DLD1 (cell line): ENCODE measurements around the gene ZDHHC17.
"Not testable (repeated sequence)": the region's sequence is repeated elsewhere in the genome, so short reads cannot be mapped to it uniquely, and the experiment has no call there.

Experiments
- in situ Hi-C: cut with HindIII; loops from 2 replicates; pipeline ENCODE4 v1.10.0; 2017; ENCODE audit warnings: low sequenced_read_pairs

Gene ZDHHC17

DNA sequence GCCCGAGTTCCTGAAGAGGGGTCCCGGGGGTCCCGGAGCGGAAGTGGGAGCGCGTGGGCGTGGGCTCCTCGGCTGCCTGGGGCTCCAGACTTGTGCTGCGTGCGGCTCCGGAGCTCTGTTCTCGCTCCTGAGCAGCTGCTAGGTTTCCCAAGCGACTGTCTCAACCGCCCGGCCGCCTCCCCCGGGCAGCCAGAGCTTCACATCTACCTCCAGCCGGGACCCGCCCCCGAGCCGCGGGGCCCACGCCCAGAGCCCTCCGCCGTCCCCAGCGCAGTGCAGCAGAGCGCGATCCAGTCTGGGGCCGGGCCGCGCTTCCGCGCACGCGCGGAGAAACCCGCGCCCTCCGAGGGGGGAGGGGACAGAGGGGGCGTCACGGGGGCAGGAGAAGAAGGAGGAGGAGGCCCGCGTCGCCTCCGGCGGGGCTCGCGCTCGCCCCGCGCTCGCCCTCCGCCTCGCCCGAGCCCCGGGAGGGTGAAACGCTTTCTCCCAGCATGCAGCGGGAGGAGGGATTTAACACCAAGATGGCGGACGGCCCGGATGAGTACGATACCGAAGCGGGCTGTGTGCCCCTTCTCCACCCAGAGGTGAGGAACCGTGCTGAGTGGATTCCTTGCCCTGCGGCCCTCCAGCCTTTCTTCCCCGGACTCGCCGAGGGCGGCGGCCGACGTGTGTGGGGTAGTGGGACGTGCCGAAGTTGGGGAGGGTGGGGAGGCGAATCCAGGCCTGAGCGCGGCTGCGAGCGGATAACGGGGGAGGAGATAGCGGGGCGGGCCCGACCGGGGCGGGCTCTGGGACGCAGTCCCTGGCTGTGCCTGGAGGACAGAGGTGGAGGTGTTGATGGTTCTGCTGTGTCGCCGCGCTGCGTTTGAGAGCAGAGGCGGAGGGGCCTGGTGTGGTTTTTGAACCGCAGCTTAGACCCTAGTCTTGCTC, at the start of gene ZDHHC17:
ZDHHC17 (plus strand) TSS at position 370 of the 930 bp plus-strand sequence; CDS start at position 492, 122 bp downstream.
- in situ Hi-C loops, result no loop called here

DNA sequence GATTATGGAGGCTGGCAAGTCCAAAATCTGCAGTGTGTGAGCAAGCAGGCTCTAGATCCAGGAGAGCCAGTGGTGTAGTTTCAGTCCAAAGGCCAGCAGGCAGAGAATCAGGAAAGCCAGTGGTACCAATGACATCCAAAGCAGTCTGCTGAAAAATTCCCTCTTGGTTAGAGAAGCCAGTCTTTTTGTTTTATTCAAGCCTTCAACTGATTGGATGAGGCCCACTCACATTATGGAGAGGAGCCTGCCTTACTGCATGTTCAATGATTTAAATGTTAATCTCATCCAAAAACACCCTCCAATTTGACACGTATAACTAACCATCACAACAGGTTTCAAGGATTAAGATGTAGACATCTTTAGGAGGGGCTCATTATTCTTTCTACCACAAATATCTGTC, 49.5 kb upstream of the ZDHHC17 start:
- in situ Hi-C loops, result no loop called here

DNA sequence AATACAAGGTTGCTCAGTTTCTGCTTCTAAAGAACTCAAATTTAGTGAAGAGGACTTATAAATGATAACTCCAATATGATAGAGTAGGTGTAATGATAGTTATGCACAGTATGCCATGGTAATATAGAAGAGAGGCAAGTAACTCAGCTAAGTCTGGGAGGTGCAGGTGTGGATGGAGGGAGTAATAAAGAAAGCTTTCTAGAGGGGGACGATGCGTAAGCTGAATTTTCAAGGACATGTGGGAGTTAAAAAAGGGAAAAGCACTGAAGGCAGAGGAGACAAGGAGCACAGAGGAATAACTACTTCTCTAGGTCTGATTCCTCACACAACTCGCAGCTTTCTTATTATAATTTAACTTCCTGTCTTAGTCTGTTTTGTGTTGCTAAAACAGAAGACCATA, 49.1 kb upstream of the ZDHHC17 start:
- in situ Hi-C loops, result no loop called here

DNA sequence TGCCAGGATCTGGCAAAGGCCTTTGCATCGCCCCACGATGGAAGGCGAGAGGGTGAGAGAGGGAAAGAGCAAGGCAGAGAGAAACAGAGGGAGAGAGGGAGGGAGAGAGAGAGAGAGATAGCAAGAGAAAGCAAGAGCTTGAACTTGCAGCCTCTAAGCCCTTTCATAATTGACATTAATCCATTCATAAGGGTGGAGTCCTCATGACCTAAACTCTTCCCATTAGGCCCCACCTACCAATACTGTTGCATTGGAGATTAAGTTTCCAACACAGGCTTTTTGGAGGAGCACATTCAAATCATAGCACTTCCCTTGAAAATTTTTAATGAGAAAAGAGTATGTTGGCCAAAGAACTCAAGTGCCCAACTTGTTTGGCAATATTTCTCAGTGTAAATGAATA, 48.6 kb upstream of the ZDHHC17 start:
- in situ Hi-C loops, result no loop called here

DNA sequence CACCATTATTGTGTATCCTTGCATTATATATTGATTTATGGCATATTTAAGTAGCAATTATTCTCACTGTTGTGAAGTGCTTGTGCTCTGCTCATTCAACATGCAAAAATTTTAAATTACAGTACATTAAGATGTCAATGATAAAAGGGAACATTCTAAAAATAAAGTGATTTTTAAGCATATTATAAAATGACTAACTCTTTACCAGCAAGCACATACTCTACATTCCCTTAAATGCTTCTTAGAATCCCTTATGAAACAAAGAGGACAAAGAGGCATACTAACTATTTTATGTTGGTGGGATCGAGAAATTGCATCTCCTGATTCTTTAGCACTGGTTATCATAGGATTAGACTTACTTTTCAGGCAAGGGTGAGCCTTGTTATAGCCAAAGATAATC, 46.6 kb upstream of the ZDHHC17 start:
- in situ Hi-C loops, result no loop called here

GRCh38 chr12:76719171-76720041, 44.5 kb upstream of the ZDHHC17 start:
- in situ Hi-C loops, result no loop called here

DNA sequence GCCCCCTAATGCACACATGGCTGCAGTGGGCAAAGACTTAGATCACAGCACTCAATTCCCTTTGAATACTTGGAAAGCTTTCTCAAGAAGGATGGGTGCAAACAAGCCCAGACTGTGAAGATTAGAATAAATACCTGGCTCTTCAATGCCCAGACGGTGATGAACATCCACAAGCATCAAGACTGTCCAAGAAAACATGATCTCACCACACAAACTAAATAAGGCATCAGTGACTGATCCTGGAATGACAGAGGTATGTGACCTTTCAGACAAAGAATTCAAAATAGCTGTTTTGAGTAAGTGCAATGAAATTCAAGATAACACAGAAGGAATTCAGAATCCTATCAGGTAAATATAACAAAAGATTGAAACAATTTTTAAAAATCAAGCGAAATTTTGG, 43.8 kb upstream of the ZDHHC17 start:
- in situ Hi-C loops, result no loop called here

DNA sequence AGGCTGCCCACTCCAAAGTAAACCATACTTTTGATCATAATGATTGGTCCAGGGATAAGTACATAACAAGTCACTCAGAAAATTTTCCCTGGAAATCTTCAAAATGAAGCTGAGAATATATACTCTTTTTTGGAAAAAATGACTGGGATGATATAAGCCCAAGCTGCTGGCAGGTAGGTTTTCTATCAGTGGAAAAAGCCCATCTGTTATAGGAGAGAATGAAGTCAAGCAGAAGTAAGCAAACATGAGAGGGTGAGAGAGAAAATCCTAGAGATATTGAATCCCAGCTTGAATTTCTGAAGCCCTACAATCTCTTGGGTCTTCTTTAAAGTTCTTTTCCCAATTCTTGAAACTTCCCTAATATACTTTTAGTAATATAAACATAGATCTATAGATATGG, 37.3 kb upstream of the ZDHHC17 start:
- in situ Hi-C loops, result no loop called here

DNA sequence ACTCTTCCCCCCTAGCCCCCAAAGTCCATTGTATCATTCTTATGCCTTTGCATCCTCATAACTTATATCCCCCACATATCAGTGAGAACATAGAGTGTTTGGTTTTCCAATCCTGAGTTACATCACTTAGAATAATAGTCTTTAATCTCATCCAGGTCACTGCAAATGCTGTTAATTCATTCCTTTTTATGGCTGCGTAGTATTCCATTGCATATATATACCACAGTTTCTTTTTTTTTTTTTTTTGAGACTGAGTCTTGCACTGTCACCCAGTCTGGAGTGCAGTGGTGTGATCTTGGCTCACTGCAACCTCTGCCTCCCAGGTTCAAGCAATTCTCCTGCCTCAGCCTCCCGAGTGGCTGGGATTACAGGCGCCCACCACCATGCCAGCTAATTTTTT, 31.7 kb upstream of the ZDHHC17 start:
- in situ Hi-C loops, result not testable (repeated sequence)

GRCh38 chr12:76737689-76738088, 26.2 kb upstream of the ZDHHC17 start:
- in situ Hi-C loops, result not testable (repeated sequence)

- in situ Hi-C loops, result no loop called here
Observed at GRCh38 chr12:76738824-76739579, 24.9 kb upstream of the ZDHHC17 start.

GRCh38 chr12:76739896-76740295, 24.0 kb upstream of the ZDHHC17 start:
- in situ Hi-C loops, result no loop called here

GRCh38 chr12:76740501-76740900, 23.4 kb upstream of the ZDHHC17 start:
- in situ Hi-C loops, result no loop called here

- in situ Hi-C loops, result no loop called here
Observed at GRCh38 chr12:76745343-76745742, 18.6 kb upstream of the ZDHHC17 start.

DNA sequence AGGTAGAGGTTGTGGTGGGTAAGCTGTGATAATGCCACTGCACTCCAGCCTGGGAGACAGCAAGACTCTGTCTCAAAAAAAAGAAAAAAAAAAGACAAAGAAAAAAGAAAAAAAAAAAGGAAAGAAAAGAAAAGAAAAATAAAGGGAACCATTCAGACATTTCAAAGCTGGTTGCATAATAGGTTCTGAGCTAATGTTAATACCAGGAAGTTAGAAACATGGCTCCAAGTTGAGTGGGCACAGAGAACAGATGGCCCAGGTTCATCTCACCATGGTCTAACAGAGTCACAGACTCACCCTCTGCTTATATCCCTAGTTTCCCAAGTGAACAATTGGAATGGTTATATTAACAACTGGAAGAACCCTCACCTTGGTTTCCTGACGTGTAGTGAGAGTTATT, 17.4 kb upstream of the ZDHHC17 start:
- in situ Hi-C loops, result no loop called here

DNA sequence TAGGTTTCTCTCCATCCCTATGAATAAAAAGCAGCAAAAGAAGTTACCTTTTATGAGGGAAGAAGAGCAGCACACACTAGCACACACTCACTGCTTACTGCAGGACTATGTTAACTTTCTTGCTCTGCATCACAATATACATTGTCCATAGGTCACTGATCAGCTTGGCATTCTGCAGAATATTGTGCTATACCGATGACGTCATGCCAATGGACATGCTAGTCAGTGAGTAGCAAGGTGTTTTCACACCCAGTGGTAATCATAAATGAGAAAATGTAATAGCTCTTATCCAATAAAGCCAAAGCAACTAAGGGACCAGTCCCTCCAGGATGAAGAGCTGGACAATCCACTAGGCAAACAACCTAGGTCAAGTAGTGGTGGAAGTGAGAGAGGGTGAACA, 16.7 kb upstream of the ZDHHC17 start:
- in situ Hi-C loops, result no loop called here

DNA sequence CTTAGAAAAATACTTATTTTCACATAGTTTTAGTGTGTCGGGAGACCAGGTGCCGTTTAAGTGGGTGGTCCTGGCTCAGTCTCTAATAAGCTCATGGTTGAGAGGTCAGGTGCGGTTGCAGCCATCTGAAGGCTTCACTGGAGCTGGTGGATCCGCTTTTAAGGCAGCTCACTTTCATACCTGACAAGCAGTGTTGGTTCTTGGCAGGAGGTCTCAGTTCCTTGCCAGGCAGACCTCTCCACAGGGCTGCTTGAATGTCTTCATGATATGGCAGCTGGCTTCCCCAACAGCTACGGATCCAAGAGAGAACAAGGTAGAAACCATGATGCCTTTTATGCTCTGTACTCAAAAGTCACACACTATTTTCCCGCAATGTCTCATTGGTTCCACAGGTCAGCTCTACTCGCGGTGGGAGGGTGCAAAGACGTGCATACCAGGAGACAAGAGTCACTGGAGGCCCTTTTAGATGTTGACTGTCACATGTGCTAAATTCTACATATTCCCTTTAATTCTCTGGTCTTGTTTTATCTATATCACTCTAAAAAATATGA, 8.0 kb upstream of the ZDHHC17 start:
- in situ Hi-C loops, result no loop called here

- in situ Hi-C loops, result no loop called here
Observed at GRCh38 chr12:76757694-76758093, 6.2 kb upstream of the ZDHHC17 start.

GRCh38 chr12:76762601-76762980, 1.3 kb upstream of the ZDHHC17 start:
- in situ Hi-C loops, result no loop called here

- in situ Hi-C loops, result no loop called here
Observed at GRCh38 chr12:76764856-76765255, 941 bp downstream of the ZDHHC17 start.

DNA sequence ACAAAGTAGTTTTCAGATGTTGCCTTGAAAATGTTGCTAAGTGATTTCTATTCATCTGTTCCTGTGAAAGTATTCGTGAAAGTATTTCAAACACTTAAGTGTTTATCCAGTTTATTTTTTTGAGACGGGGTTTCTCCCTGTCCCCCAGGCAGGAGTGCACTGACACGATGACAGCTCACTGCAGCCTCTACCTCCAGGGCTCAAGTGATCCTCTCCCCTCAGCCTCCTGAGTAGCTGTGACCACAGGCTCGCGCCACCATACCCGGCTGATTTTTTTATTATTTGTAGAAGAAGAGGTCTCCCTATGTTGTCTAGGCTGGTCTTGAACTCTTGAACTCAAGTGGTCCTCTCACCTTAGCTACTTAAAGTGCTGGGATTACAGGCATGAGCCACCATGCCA, 1.7 kb downstream of the ZDHHC17 start:
- in situ Hi-C loops, result no loop called here
